ENCODE measurements around the gene RAB32.

RAB32 gene

GRCh38 chr6:146543211-146543939, at the start of gene RAB32:
RAB32 (plus strand) TSS chr6:146543833; CDS start chr6:146543872, 39 bp downstream.
- Histone ChIP-seq H3K36me3 (ENCODE audit: insufficient read depth) (no peaks in the 10 kb centered on the region), H3K4me2 (no peak within 1 kb of the TSS), H3K27ac (no peak within 1 kb of the TSS), H2AFZ (ENCODE audit: low read depth) (no peak within 1 kb of the TSS), H3K27me3 (ENCODE audit: insufficient read depth, low read depth) (no peaks in the 10 kb centered on the region), H4K20me1 (ENCODE audit: insufficient read depth) (no peaks in the 10 kb centered on the region), H3K79me2 (ENCODE audit: insufficient read depth, low read depth) (no peaks in the 10 kb centered on the region), H3K4me3 (IDR thresholded peaks at IDR 0.05; ENCODE audit: insufficient read depth, low read depth, low read length) (no peak within 1 kb of the TSS), H3K9ac (no peak within 1 kb of the TSS), H3K4me1 (ENCODE audit: low read depth, poor library complexity, severe bottlenecking) (no peaks in the 10 kb centered on the region)
- TF ChIP-seq, protein P1, sequence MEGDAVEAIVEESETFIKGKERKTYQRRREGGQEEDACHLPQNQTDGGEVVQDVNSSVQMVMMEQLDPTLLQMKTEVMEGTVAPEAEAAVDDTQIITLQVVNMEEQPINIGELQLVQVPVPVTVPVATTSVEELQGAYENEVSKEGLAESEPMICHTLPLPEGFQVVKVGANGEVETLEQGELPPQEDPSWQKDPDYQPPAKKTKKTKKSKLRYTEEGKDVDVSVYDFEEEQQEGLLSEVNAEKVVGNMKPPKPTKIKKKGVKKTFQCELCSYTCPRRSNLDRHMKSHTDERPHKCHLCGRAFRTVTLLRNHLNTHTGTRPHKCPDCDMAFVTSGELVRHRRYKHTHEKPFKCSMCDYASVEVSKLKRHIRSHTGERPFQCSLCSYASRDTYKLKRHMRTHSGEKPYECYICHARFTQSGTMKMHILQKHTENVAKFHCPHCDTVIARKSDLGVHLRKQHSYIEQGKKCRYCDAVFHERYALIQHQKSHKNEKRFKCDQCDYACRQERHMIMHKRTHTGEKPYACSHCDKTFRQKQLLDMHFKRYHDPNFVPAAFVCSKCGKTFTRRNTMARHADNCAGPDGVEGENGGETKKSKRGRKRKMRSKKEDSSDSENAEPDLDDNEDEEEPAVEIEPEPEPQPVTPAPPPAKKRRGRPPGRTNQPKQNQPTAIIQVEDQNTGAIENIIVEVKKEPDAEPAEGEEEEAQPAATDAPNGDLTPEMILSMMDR (conservative IDR thresholded peaks at IDR 0.05; ENCODE audit: low read depth, low read length), result no peak

- H3K4me1 ChIP-seq (ENCODE audit: low read depth, poor library complexity, severe bottlenecking), result no peaks in the 10 kb centered on the region
- no peaks in the 10 kb centered on the region for H4K20me1 ChIP-seq (ENCODE audit: insufficient read depth)
- no peak overlapping the region for H3K27ac ChIP-seq
- no peaks in the 10 kb centered on the region for H3K79me2 ChIP-seq (ENCODE audit: insufficient read depth, low read depth)
- TF ChIP-seq, protein P1 (conservative IDR thresholded peaks at IDR 0.05; ENCODE audit: low read depth, low read length), result no peak
- no peak overlapping the region for H3K4me2 ChIP-seq
- no peaks in the 10 kb centered on the region for H3K27me3 ChIP-seq (ENCODE audit: insufficient read depth, low read depth)
- H3K4me3 ChIP-seq (IDR thresholded peaks at IDR 0.05; ENCODE audit: insufficient read depth, low read depth, low read length), result no peak overlapping the region
- no peak overlapping the region for H2AFZ ChIP-seq (ENCODE audit: low read depth)
- H3K36me3 ChIP-seq (ENCODE audit: insufficient read depth), result no peaks in the 10 kb centered on the region
- no peak overlapping the region for H3K9ac ChIP-seq
Measured at GRCh38 chr6:146498309-146498708, 45.3 kb upstream of the RAB32 start.

GRCh38 chr6:146503096-146503495, 40.5 kb upstream of the RAB32 start:
- Histone ChIP-seq H3K79me2 (ENCODE audit: insufficient read depth, low read depth) (no peaks in the 10 kb centered on the region), H3K4me2 (no peak overlapping the region), H4K20me1 (ENCODE audit: insufficient read depth) (no peaks in the 10 kb centered on the region), H3K27me3 (ENCODE audit: insufficient read depth, low read depth) (no peaks in the 10 kb centered on the region), H2AFZ (ENCODE audit: low read depth) (no peak overlapping the region), H3K4me1 (ENCODE audit: low read depth, poor library complexity, severe bottlenecking) (no peaks in the 10 kb centered on the region), H3K36me3 (ENCODE audit: insufficient read depth) (no peaks in the 10 kb centered on the region), H3K9ac (no peak overlapping the region), H3K27ac (no peak overlapping the region), H3K4me3 (IDR thresholded peaks at IDR 0.05; ENCODE audit: insufficient read depth, low read depth, low read length) (no peak overlapping the region)
- TF ChIP-seq, protein P1 (conservative IDR thresholded peaks at IDR 0.05; ENCODE audit: low read depth, low read length), result no peak

- no peak overlapping the region for H3K4me2 ChIP-seq
- H3K9ac ChIP-seq, result no peak overlapping the region
- H4K20me1 ChIP-seq (ENCODE audit: insufficient read depth), result no peaks in the 10 kb centered on the region
- H2AFZ ChIP-seq (ENCODE audit: low read depth), result no peak overlapping the region
- no peaks in the 10 kb centered on the region for H3K4me1 ChIP-seq (ENCODE audit: low read depth, poor library complexity, severe bottlenecking)
- H3K27me3 ChIP-seq (ENCODE audit: insufficient read depth, low read depth), result no peaks in the 10 kb centered on the region
- TF ChIP-seq, protein P1 (conservative IDR thresholded peaks at IDR 0.05; ENCODE audit: low read depth, low read length), result no peak
- H3K27ac ChIP-seq, result no peak overlapping the region
- H3K36me3 ChIP-seq (ENCODE audit: insufficient read depth), result no peaks in the 10 kb centered on the region
- H3K79me2 ChIP-seq (ENCODE audit: insufficient read depth, low read depth), result no peaks in the 10 kb centered on the region
- no peak overlapping the region for H3K4me3 ChIP-seq (IDR thresholded peaks at IDR 0.05; ENCODE audit: insufficient read depth, low read depth, low read length)
Measured at GRCh38 chr6:146515212-146515611, 28.4 kb upstream of the RAB32 start.
